ACC112 (cell line): ENCODE data around the gene ASCC3.
"Not testable (repeated sequence)": the region's sequence is repeated elsewhere in the genome, so short reads cannot be mapped to it uniquely, and the experiment has no call there.

ENCODE experiments used
- H2AFZ ChIP-seq: fragments of 200-600 bp; sonication (generic); one replicate; pipeline ENCODE4 v1.6.0; 2017; ENCODE audit warnings: antibody characterized with exemption, low read length; ENCODE audit not compliant: unreplicated experiment
- H3K27ac ChIP-seq: fragments of 200-600 bp; sonication (generic); 2 replicates; pipeline ENCODE4 v1.5.1; 2014; ENCODE audit warnings: low read depth, mild to moderate bottlenecking, antibody characterized with exemption, low read length, moderate library complexity
- H3K27me3 ChIP-seq: fragments of 200-600 bp; sonication (generic); 2 replicates; pipeline ENCODE4 v1.6.1; 2014; ENCODE audit warnings: mild to moderate bottlenecking, antibody characterized with exemption, low read length, moderate library complexity, mixed read lengths; ENCODE audit not compliant: insufficient read depth
- H3K36me3 ChIP-seq: fragments of 200-600 bp; sonication (generic); 2 replicates; pipeline ENCODE4 v1.6.1; 2016; ENCODE audit warnings: mild to moderate bottlenecking, antibody characterized with exemption, low read length, moderate library complexity, mixed read lengths; ENCODE audit not compliant: insufficient read depth
- H3K4me1 ChIP-seq: fragments of 200-600 bp; sonication (generic); one replicate; pipeline ENCODE4 v1.6.1; 2016; ENCODE audit warnings: low read length, mixed read lengths; ENCODE audit not compliant: insufficient read depth, unreplicated experiment, control insufficient read depth
- H3K4me3 ChIP-seq: fragments of 200-600 bp; sonication (generic); 2 replicates; pipeline ENCODE4 v1.5.1; 2014; ENCODE audit warnings: mild to moderate bottlenecking, low read depth, low read length
- H3K79me2 ChIP-seq: fragments of 200-600 bp; sonication (generic); one replicate; pipeline ENCODE4 v1.6.0; 2016; ENCODE audit warnings: low read length; ENCODE audit not compliant: control insufficient read depth, unreplicated experiment, insufficient read depth

Gene ASCC3

GRCh38 chr6:100905067-100905466 lies 23.9 kb upstream of the ASCC3 start:
- Histone ChIP-seq H3K4me3 (no peak overlapping the region), H3K27me3 (0 out of 2 replicates have a peak, but pooled peaks cover 6% of the 10 kb centered on the region), H3K79me2 (no peaks in the 10 kb centered on the region), H2AFZ (no peak overlapping the region), H3K27ac (no peak overlapping the region), H3K4me1 (no peaks in the 10 kb centered on the region), H3K36me3 (no peaks in the 10 kb centered on the region)

GRCh38 chr6:100904316-100904715 lies 23.2 kb upstream of the ASCC3 start:
- Histone ChIP-seq H3K27me3 (0 out of 2 replicates have a peak, but pooled peaks cover 6% of the 10 kb centered on the region), H3K36me3 (no peaks in the 10 kb centered on the region), H2AFZ (no peak overlapping the region), H3K4me1 (no peaks in the 10 kb centered on the region), H3K27ac (no peak overlapping the region), H3K4me3 (no peak overlapping the region), H3K79me2 (no peaks in the 10 kb centered on the region)

- H3K27me3 ChIP-seq, result 0 out of 2 replicates have a peak, but pooled peaks cover 3% of the 10 kb centered on the region
- H3K4me3 ChIP-seq, result no peak overlapping the region
- no peaks in the 10 kb centered on the region for H3K4me1 ChIP-seq
- no peak overlapping the region for H2AFZ ChIP-seq
- no peak overlapping the region for H3K27ac ChIP-seq
- no peaks in the 10 kb centered on the region for H3K79me2 ChIP-seq
- no peaks in the 10 kb centered on the region for H3K36me3 ChIP-seq
These were observed 20.5 kb upstream of the ASCC3 start for GRCh38 chr6:100901582-100901981.

DNA sequence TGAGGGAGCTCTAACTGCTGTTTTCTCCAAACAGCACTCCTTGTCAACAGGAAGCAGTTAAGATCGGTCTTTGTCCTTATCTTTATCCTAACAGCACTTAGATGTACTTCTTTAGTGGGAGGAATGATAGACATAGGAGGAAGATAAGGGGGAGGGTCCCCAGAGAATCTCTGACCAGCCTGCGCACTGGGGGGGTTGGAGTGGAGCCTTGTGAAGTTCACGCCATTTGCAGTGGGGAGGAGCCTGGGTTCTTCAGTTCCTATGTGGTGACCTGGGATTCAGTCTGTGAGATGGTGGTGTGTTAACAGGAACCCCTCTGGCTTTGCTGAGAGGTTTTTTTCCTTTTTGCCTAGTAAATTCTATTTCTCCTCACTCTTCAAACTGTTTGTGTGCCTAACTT lies 18.1 kb upstream of the ASCC3 start:
- no peaks in the 10 kb centered on the region for H3K79me2 ChIP-seq
- H3K27ac ChIP-seq, result no peak overlapping the region
- no peak overlapping the region for H2AFZ ChIP-seq

DNA sequence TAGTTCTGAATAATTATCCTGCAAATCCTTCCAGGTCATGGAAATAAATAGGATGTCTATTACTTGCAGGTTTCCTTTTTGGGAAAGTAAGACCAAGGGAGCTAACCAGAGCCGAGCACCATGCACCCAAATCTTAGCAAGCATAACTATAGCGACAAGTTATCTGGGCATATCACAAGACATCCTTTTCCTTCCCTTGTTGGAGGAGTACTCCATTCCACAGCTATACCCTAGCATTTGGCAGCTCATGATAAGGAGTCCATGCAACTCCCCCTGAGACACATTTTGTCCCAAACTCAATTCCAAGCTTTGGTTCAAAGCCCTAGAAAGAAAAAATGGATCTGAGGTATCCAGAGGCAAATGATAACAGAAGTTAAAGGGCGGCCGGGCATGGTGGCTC lies 16.5 kb upstream of the ASCC3 start:
- H3K4me1 ChIP-seq, result no peaks in the 10 kb centered on the region
- H3K27ac ChIP-seq, result no peak overlapping the region
- H3K4me3 ChIP-seq, result no peak overlapping the region
- H3K36me3 ChIP-seq, result no peaks in the 10 kb centered on the region
- H3K27me3 ChIP-seq, result no peaks in the 10 kb centered on the region
- no peaks in the 10 kb centered on the region for H3K79me2 ChIP-seq
- H2AFZ ChIP-seq, result no peak overlapping the region

More for the DNA sequence above, 18.1 kb upstream of the ASCC3 start:
- H3K36me3 ChIP-seq, result no peaks in the 10 kb centered on the region
- 0 out of 2 replicates have a peak, but pooled peaks cover 3% of the 10 kb centered on the region for H3K27me3 ChIP-seq
- no peak overlapping the region for H3K4me3 ChIP-seq
- no peaks in the 10 kb centered on the region for H3K4me1 ChIP-seq

- Histone ChIP-seq H2AFZ (no peak overlapping the region), H3K36me3 (no peaks in the 10 kb centered on the region), H3K4me1 (no peaks in the 10 kb centered on the region), H3K4me3 (no peak overlapping the region), H3K27ac (no peak overlapping the region), H3K79me2 (no peaks in the 10 kb centered on the region), H3K27me3 (no peaks in the 10 kb centered on the region)
These were observed 12.6 kb upstream of the ASCC3 start for GRCh38 chr6:100893743-100894142.

DNA sequence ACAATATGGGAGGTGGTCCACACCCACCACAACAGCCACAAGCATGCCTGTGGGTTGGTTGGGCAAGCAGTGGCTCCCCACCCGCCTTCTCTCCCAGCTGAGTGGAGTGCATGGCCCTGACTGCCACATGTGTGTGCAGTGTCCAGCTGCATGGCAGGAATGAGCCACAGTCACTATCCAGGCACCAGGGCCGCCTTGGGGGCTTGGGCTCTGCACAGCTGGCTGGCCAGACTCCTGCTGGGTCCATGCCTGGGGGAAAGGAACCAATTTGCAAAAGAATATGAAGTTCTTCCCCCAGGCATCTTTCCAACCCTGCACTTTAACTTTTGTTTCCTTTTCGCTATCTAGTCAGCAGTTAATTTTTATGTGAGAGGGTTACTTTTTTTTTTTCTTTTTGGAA lies 11.6 kb upstream of the ASCC3 start:
- Histone ChIP-seq H3K4me3 (no peak overlapping the region), H2AFZ (no peak overlapping the region), H3K27me3 (no peaks in the 10 kb centered on the region), H3K79me2 (no peaks in the 10 kb centered on the region), H3K4me1 (no peaks in the 10 kb centered on the region), H3K27ac (no peak overlapping the region), H3K36me3 (no peaks in the 10 kb centered on the region)

DNA sequence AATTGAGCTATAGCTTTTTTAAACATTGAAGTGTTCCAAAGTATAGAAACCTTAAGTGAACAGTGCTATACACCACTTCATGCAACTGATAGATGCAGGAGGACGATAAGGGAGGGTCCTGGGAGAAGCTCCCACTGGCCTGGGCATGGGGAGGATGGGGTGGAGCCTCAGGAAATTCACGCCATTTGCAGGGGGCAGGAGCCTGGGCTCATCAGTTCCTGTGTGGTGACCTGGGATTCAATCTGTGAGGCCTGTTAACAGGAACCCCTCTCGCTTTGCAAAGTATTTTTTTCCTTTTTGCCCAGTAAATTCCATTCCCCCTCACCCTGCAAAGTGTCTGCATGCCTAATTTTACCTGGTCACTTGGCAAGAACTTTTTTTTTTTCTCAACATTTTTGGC lies 11.0 kb upstream of the ASCC3 start:
- no peaks in the 10 kb centered on the region for H3K27me3 ChIP-seq

DNA sequence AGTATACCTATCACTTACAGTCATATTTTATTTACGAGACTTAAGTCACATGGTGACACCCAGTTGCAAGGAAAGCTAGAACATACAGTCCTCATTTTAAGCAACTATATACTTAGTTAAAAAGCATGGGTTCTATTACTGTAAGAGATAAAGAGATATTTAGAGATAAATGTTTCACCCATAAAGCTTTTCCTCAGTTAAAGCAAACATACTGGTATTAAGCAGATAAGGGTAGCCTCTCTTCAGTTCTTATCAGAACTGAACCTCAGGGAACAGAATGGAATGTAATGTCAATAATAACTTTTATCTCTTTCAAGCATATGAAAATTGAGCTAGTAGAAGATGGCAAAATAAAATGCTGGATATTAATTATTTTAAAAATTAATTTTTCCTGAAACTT lies 9.9 kb upstream of the ASCC3 start:
- no peak overlapping the region for H3K27ac ChIP-seq
- no peak overlapping the region for H3K4me3 ChIP-seq
- no peaks in the 10 kb centered on the region for H3K79me2 ChIP-seq
- no peaks in the 10 kb centered on the region for H3K36me3 ChIP-seq
- H3K4me1 ChIP-seq, result no peaks in the 10 kb centered on the region
- no peaks in the 10 kb centered on the region for H3K27me3 ChIP-seq
- no peak overlapping the region for H2AFZ ChIP-seq

More for the DNA sequence above, 11.0 kb upstream of the ASCC3 start:
- no peaks in the 10 kb centered on the region for H3K79me2 ChIP-seq
- H3K27ac ChIP-seq, result no peak overlapping the region
- H2AFZ ChIP-seq, result no peak overlapping the region
- no peak overlapping the region for H3K4me3 ChIP-seq
- no peaks in the 10 kb centered on the region for H3K4me1 ChIP-seq
- H3K36me3 ChIP-seq, result no peaks in the 10 kb centered on the region

GRCh38 chr6:100890646-100891045 lies 9.5 kb upstream of the ASCC3 start:
- H3K36me3 ChIP-seq, H2AFZ ChIP-seq, H3K27ac ChIP-seq, H3K4me3 ChIP-seq, H3K79me2 ChIP-seq, H3K4me1 ChIP-seq, H3K27me3 ChIP-seq: not testable (repeated sequence)

- Histone ChIP-seq H3K36me3 (no peaks in the 10 kb centered on the region), H3K4me3 (no peak overlapping the region), H3K79me2 (no peaks in the 10 kb centered on the region), H3K4me1 (no peaks in the 10 kb centered on the region), H3K27me3 (no peaks in the 10 kb centered on the region), H3K27ac (no peak overlapping the region), H2AFZ (no peak overlapping the region)
These were observed 8.2 kb upstream of the ASCC3 start for GRCh38 chr6:100889351-100889750.
